ENCODE data around the gene SLC2A10.

SLC2A10 gene

DNA sequence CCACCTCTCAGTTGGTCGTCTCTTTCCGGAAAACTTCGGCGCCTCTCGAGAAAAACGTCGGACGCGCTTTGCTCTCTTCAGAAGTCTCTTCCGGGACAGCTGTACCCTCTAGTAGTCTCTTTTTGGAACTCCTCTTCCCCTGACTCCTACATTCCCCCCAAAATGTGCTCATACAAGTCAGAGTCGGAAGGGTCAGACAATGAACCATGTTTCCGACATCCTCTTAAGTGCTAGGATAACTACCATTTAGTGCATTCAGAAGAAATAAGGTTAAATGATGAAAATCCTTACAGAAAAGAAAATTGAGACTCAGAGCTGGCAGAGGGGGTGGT lies 19.7 kb upstream of the SLC2A10 start (continued):
- TF ChIP-seq, protein P1, sequence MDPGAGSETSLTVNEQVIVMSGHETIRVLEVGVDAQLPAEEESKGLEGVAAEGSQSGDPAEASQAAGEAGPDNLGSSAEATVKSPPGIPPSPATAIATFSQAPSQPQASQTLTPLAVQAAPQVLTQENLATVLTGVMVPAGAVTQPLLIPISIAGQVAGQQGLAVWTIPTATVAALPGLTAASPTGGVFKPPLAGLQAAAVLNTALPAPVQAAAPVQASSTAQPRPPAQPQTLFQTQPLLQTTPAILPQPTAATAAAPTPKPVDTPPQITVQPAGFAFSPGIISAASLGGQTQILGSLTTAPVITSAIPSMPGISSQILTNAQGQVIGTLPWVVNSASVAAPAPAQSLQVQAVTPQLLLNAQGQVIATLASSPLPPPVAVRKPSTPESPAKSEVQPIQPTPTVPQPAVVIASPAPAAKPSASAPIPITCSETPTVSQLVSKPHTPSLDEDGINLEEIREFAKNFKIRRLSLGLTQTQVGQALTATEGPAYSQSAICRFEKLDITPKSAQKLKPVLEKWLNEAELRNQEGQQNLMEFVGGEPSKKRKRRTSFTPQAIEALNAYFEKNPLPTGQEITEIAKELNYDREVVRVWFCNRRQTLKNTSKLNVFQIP (CRISPR knock-in tag; IDR thresholded peaks at IDR 0.05; ENCODE audit: borderline replicate concordance, low read depth) = no peak
- TF ChIP-seq TCF4 (CRISPR knock-in tag; IDR thresholded peaks at IDR 0.05; ENCODE audit: borderline replicate concordance) (no peak), SNAI2 (CRISPR knock-in tag; IDR thresholded peaks at IDR 0.05) (no peak)

DNA sequence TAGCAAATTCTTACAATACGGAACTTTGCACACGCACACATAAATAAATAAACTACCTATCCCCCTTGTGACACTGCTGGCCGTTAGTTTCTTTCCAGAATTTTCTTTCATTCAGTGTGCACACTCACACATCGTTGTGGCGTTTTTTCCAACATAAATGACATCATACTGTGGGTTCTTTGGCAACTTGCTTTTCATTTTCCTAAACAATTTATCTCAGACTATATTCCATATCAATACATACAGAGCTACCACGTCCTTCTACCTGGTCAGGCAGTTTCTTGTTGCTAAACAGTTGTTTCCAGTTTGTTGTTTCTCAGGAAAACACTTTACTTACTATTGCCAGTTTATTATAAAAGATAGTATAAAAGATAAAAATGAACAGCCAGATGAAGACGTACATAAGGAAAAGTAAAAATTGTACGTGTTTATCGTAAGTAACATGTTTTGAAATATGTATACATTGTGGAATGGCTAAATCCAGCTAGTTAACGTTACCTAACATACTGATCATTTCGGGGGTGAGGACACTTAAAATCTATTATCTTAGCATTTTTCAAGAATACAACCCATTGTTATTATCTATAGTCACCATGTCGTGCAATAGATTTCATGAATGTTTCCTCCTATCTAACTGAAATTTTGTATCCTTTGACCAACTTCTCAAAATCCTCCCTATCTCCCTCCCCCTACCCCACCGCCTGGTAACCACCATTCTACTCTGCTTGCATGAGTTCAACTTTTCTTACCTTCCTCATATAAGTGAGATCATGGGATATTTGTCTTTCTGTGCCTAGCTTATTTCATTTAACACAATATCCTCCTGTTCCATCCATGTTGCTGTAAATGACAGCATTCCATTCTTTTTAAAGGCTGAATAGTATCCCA lies 19.0 kb upstream of the SLC2A10 start:
- no peak for ATAC-seq
- TF ChIP-seq OSR1 (CRISPR knock-in tag; IDR thresholded peaks at IDR 0.05) (no peak), ZFP30 (CRISPR knock-in tag; IDR thresholded peaks at IDR 0.05) (no peak), ZNF70 (CRISPR knock-in tag; IDR thresholded peaks at IDR 0.05) (no peak), ZNF565 (CRISPR knock-in tag; conservative IDR thresholded peaks at IDR 0.05; ENCODE audit: low read depth) (no peak), ESRRG (CRISPR knock-in tag; IDR thresholded peaks at IDR 0.05) (no peak), RARB (CRISPR knock-in tag; IDR thresholded peaks at IDR 0.05) (no peak), CSDC2 (CRISPR knock-in tag; IDR thresholded peaks at IDR 0.05) (no peak), TOX (CRISPR knock-in tag; IDR thresholded peaks at IDR 0.05; ENCODE audit: borderline replicate concordance) (no peak), ZC3H10 (CRISPR knock-in tag; IDR thresholded peaks at IDR 0.05) (no peak), TCF4 (CRISPR knock-in tag; IDR thresholded peaks at IDR 0.05; ENCODE audit: borderline replicate concordance) (no peak), ZNF8 (CRISPR knock-in tag; IDR thresholded peaks at IDR 0.05) (no peak), ZFP3 (CRISPR knock-in tag; IDR thresholded peaks at IDR 0.05) (no peak), ISL1 (CRISPR knock-in tag; IDR thresholded peaks at IDR 0.05) (no peak), BACH2 (CRISPR knock-in tag; IDR thresholded peaks at IDR 0.05; ENCODE audit: borderline replicate concordance) (no peak), PPARA (CRISPR knock-in tag; IDR thresholded peaks at IDR 0.05; ENCODE audit: borderline replicate concordance) (no peak)
- TF ChIP-seq, protein P2, sequence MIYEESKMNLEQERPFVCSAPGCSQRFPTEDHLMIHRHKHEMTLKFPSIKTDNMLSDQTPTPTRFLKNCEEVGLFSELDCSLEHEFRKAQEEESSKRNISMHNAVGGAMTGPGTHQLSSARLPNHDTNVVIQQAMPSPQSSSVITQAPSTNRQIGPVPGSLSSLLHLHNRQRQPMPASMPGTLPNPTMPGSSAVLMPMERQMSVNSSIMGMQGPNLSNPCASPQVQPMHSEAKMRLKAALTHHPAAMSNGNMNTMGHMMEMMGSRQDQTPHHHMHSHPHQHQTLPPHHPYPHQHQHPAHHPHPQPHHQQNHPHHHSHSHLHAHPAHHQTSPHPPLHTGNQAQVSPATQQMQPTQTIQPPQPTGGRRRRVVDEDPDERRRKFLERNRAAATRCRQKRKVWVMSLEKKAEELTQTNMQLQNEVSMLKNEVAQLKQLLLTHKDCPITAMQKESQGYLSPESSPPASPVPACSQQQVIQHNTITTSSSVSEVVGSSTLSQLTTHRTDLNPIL (CRISPR knock-in tag; IDR thresholded peaks at IDR 0.05; ENCODE audit: low read depth) = no peak
- TF ChIP-seq, protein P3, sequence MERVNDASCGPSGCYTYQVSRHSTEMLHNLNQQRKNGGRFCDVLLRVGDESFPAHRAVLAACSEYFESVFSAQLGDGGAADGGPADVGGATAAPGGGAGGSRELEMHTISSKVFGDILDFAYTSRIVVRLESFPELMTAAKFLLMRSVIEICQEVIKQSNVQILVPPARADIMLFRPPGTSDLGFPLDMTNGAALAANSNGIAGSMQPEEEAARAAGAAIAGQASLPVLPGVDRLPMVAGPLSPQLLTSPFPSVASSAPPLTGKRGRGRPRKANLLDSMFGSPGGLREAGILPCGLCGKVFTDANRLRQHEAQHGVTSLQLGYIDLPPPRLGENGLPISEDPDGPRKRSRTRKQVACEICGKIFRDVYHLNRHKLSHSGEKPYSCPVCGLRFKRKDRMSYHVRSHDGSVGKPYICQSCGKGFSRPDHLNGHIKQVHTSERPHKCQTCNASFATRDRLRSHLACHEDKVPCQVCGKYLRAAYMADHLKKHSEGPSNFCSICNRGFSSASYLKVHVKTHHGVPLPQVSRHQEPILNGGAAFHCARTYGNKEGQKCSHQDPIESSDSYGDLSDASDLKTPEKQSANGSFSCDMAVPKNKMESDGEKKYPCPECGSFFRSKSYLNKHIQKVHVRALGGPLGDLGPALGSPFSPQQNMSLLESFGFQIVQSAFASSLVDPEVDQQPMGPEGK (CRISPR knock-in tag; IDR thresholded peaks at IDR 0.05; ENCODE audit: borderline replicate concordance) = no peak
- TF ChIP-seq, protein P1 (CRISPR knock-in tag; IDR thresholded peaks at IDR 0.05; ENCODE audit: borderline replicate concordance, low read depth) = no peak

DNA sequence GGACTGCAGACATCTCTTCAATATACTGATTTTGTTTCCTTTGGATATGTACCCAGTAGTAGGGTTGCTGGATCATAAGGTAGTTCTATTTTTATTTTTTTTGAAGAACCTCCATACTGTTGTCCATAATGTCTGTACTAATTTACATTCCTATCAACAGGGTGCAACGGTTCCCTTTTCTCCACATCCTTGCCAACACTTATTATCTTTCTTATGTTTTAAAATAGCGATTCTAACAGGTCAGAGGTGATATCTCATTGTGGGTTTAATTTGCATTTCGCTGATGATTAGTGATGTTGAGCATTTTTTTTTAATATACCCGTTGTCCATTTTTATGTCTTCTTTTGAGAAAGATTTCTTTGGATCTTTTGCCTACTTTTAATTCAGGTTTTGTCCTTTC lies 18.3 kb upstream of the SLC2A10 start:
- no peak for ATAC-seq
- TF ChIP-seq ZNF70 (CRISPR knock-in tag; IDR thresholded peaks at IDR 0.05) (no peak), ESRRG (CRISPR knock-in tag; IDR thresholded peaks at IDR 0.05) (no peak), TOX (CRISPR knock-in tag; IDR thresholded peaks at IDR 0.05; ENCODE audit: borderline replicate concordance) (no peak)
- TF ChIP-seq, protein P4, sequence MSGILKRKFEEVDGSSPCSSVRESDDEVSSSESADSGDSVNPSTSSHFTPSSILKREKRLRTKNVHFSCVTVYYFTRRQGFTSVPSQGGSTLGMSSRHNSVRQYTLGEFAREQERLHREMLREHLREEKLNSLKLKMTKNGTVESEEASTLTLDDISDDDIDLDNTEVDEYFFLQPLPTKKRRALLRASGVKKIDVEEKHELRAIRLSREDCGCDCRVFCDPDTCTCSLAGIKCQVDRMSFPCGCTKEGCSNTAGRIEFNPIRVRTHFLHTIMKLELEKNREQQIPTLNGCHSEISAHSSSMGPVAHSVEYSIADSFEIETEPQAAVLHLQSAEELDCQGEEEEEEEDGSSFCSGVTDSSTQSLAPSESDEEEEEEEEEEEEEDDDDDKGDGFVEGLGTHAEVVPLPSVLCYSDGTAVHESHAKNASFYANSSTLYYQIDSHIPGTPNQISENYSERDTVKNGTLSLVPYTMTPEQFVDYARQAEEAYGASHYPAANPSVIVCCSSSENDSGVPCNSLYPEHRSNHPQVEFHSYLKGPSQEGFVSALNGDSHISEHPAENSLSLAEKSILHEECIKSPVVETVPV (CRISPR knock-in tag; IDR thresholded peaks at IDR 0.05) = no peak

DNA sequence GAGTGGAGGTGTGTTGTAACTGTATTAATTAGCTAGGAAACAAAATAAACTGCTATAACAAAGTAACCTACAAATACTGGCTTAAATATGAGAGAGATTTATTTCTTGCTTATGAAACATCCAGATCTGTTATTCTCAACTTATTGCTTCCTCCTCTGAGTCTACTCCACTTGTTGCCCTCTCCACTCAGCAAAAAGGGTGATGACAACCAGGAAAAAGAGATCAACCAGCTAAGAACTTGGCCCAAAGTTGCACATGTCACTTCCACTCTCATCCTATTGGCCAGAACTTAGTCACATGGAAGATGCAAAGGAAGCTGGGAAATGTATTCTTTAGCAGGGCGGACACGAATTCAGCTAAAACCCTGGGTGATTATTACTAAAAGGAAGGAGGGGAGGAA lies 15.0 kb upstream of the SLC2A10 start:
- TF ChIP-seq SNAI2 (CRISPR knock-in tag; IDR thresholded peaks at IDR 0.05) = no peak
- ATAC-seq = peak; percentile 76

Measured in SK-N-SH treated with all-trans-retinoic acid at 6 μM for 48 hours (cell line).